Transverse colon (tissue), 4 donors: ENCODE data around the gene OLFM2. TPM values are rescaled to one million over a fixed set of nuclear protein-coding genes. Genes with fewer than 3 reads are reported as not detected.
"Not testable (repeated sequence)": the region's sequence is repeated elsewhere in the genome, so short reads cannot be mapped to it uniquely, and the experiment has no call there.

Experiments used
- DNase-seq: peaks from one replicate; pipeline ENCODE4 v3.0.0-alpha.2; 2019
- H3K27ac ChIP-seq, 4 donors: fragments of 200-600 bp; sonication (generic); 2 replicates each; pipeline ENCODE4 v1.5.1; 2016 to 2018; ENCODE audit warnings: inconsistent platforms in 4 of 4
- H3K27me3 ChIP-seq: fragments of 200-600 bp; sonication (generic); 2 replicates; pipeline ENCODE4 v1.5.1; 2017; ENCODE audit warnings: inconsistent platforms
- H3K36me3 ChIP-seq, 4 donors: fragments of 200-600 bp; sonication (generic); 2 replicates each; pipeline ENCODE4 v1.5.1; 2017 to 2019; ENCODE audit warnings: inconsistent platforms in 4 of 4
- H3K4me1 ChIP-seq, 4 donors: fragments of 200-600 bp; sonication (generic); 2 replicates each; pipeline ENCODE4 v1.5.1; 2017 to 2020; ENCODE audit warnings: inconsistent platforms in 4 of 4
- H3K4me3 ChIP-seq, 4 donors: fragments of 200-600 bp; sonication (generic); 1 replicate in 1 of 4; 2 replicates in 3 of 4; pipeline versions ENCODE4 v1.5.1 to v1.6.1; 2017 to 2019; ENCODE audit warnings: inconsistent platforms in 4 of 4
- H3K9me3 ChIP-seq, 2 donors: fragments of 200-600 bp; sonication (generic); 2 replicates each; pipeline ENCODE4 v1.5.1; 2017 to 2019; ENCODE audit warnings: inconsistent platforms in 2 of 2
- EP300 ChIP-seq: sonication (generic); formaldehyde crosslinking; IDR thresholded peaks from one replicate; pipeline ENCODE4 v1.6.1; 2017; ENCODE audit warnings: antibody characterized with exemption, low read depth
- POLR2A ChIP-seq: fragments of 450-650 bp; IDR thresholded peaks from one replicate; pipeline ENCODE4 v1.6.1; 2016; ENCODE audit warnings: antibody characterized with exemption, mild to moderate bottlenecking, moderate library complexity
- POLR2AphosphoS5 ChIP-seq, 3 donors: sonication (generic); formaldehyde crosslinking; IDR thresholded peaks; one replicate each; pipeline ENCODE4 v1.6.1; 2016; ENCODE audit warnings: antibody characterized with exemption in 3 of 3
- WGBS, 2 donors: methylation state at CpG; one replicate each; pipeline ENCODE4 v1.1.5; 2018; ENCODE audit warnings: low coverage in 1 of 2; 5-methylcytosine and 5-hydroxymethylcytosine counted together
- in situ Hi-C, 4 donors: fragments of 200-750 bp; cut with MboI; loops; one replicate each; pipeline versions ENCODE4 v1.15.0 to v1.15.1; 2017; ENCODE audit warnings: low sequenced_read_pairs in 3 of 4, low pct_ligation_motif_present in 1 of 4, low pct_unique_long_range_greater_than_20kb in 1 of 4
- intact Hi-C: fragments of 100-400 bp; cut with DNase I; formaldehyde crosslinking; loops from one replicate; pipeline ENCODE4 v1.15.1; 2023; ENCODE audit warnings: low total_unique reads
- total RNA-seq, 4 donors: library from RNA; depleted of rRNA; stranded (reverse); fragments of >200 nt; gene quantifications; one replicate each; pipeline ENCODE4 v1.1.0, GENCODE V29; 2016
- TF ChIP-seq, protein P1 (sequence below), 5 experiments: fragments of 200-600 bp in 3 of 5; fragments of 450-650 bp in 2 of 5; sonication (generic) in 3 of 5; IDR thresholded peaks; 1 replicate in 2 of 5; 2 replicates in 3 of 5; pipeline ENCODE4 v1.5.1; 2016 to 2017; ENCODE audit warnings: antibody characterized with exemption in 5 of 5, inconsistent platforms in 3 of 5, mild to moderate bottlenecking in 2 of 5, moderate library complexity in 1 of 5

Gene OLFM2
- total RNA-seq, 4 donors from 2014 or later: 2.0 to 2.7 TPM; not detected in 2

DNA sequence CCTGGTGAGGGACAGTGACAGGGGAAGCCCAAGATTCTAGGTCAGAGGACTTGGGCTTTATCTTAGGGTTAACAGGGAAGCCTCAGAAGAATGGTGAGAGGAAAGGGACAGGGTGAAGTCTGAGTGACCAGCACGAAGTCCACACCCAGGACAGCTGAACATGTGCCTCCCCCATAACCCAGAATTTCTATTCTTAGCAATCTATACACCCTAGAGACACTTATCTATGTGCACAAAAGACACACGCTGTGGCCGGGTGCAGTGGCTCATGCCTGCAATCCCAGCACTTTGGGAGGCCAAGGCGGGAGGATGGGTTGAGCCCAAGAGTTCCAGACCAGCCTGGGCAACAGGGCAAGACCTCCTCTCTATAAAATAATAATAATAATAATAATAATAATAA, 11.1 kb upstream of the OLFM2 start:
- WGBS, 2 donors: 69% methylated on average over 4 of the region's 4 CpGs; no CpG with 5 or more reads in 1 of the 2 donors
- Histone ChIP-seq H3K9me3 (no peaks in the 10 kb centered on the region), H3K4me3 (no peak overlapping the region), H3K27me3 (no peaks in the 10 kb centered on the region), H3K4me1 (peaks cover 0 to 14% (median 0%) of the 10 kb centered on the region in 4 donors), H3K36me3 (no peaks in the 10 kb centered on the region), H3K27ac (no peak overlapping the region)
- in situ Hi-C loops (loop anchor here in 3 of 4 donors (25.0 kb wide), 1 partner anchor 440 kb away; the partner anchor contains the start of gene TYK2 (in 3 of the 3)), intact Hi-C loops (no loop called here)
- DNase-seq: no peak
- TF ChIP-seq POLR2A (no peak), EP300 (no peak), POLR2AphosphoS5 (IDR thresholded peaks at IDR 0.05) (no peak)
- TF ChIP-seq, protein P1, sequence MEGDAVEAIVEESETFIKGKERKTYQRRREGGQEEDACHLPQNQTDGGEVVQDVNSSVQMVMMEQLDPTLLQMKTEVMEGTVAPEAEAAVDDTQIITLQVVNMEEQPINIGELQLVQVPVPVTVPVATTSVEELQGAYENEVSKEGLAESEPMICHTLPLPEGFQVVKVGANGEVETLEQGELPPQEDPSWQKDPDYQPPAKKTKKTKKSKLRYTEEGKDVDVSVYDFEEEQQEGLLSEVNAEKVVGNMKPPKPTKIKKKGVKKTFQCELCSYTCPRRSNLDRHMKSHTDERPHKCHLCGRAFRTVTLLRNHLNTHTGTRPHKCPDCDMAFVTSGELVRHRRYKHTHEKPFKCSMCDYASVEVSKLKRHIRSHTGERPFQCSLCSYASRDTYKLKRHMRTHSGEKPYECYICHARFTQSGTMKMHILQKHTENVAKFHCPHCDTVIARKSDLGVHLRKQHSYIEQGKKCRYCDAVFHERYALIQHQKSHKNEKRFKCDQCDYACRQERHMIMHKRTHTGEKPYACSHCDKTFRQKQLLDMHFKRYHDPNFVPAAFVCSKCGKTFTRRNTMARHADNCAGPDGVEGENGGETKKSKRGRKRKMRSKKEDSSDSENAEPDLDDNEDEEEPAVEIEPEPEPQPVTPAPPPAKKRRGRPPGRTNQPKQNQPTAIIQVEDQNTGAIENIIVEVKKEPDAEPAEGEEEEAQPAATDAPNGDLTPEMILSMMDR (IDR thresholded peaks at IDR 0.05): no peak

DNA sequence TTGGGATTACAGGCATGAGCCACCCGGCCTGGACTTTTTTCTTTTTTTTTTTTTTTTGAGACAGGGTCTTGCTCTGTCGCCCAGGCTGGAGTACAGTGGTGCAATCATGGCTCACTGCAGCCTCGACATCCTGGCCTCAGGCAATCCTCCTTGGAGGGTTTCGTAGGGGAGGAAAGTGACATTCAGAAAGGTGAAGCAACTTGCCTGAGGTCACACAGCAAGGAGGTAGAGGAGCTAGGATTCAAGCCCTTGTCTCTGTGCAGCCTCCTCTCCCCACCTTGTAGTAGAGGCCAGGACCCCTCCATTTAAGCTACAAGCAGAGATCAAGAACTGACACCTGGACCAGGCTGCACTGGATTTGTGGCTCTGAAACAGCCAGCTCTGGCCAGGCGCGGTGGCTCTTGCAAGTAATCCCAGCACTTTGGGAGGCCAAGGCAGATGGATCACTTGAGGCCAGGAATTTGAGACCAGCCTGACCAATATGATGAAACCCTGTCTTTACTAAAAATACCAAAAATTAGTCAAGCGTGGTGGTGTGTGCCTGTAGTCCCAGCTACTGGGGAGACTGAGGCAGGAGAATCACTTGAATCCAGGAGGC, 10.3 kb upstream of the OLFM2 start:
- H3K4me3 ChIP-seq, intact Hi-C loops, H3K27ac ChIP-seq, H3K36me3 ChIP-seq, DNase-seq, H3K9me3 ChIP-seq, H3K27me3 ChIP-seq: not testable (repeated sequence)
- H3K4me1 ChIP-seq: peaks cover 0 to 14% (median 0%) of the 10 kb centered on the region in 4 donors
- in situ Hi-C loops: loop anchor here in 3 of 4 donors (25.0 kb wide), 1 partner anchor 441 kb away; the partner anchor contains the start of gene TYK2 (in 3 of the 3)
- WGBS, 2 donors: 73% methylated on average over 7 of the region's 7 CpGs; no CpG with 5 or more reads in 1 of the 2 donors

DNA sequence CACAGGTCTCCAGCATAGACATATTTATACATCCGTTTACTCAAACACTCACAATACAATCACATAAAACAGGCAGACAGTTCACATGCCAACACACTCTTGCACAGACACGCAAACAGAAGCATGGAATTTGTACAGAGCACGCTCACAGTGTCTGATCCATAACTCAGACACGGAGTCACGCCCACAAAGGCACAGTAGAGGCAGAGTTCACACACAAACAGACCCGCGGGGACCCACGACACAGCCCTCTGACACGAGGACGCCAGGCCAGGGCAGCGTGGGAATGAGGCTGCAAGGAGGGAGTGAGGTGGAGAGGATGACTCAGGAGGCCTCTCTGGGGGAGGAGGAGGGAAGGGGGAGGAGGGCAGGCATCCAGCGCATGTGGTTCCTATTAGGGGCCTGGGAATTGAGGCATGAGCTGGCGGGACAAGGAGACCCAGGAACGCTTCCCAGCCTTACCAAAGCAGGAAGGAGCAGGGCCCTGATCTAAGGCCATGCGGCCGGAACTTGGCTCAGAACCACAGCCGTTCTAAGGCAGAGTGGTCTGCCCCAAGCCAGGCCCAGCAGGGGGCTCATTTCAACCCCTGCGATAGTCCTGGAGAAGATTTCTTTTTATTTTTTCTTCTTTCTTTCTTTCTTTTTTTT, 9.1 kb upstream of the OLFM2 start:
- Histone ChIP-seq H3K4me1 (peaks cover 0 to 14% (median 0%) of the 10 kb centered on the region in 4 donors), H3K4me3 (no peak overlapping the region), H3K27ac (peak overlapping the region; percentile 39 to 81 (median 68)), H3K9me3 (peaks cover 0 to 6% of the 10 kb centered on the region in 2 donors), H3K36me3 (no peaks in the 10 kb centered on the region), H3K27me3 (no peaks in the 10 kb centered on the region)
- DNase-seq: peak; percentile 73
- WGBS, 2 donors: 12 to 41% methylated on average over 5 to 18 of the region's 18 CpGs
- in situ Hi-C loops: loop anchor here in 3 of 4 donors (25.0 kb wide), 1 partner anchor 442 kb away; the partner anchor contains the start of gene TYK2 (in 3 of the 3)
- intact Hi-C loops: no loop called here
- TF ChIP-seq POLR2A: no peak
- TF ChIP-seq, protein P1 (IDR thresholded peaks at IDR 0.05): no peak
- no peak for TF ChIP-seq EP300
- peak; percentile 4 to 22 (median 5) for TF ChIP-seq POLR2AphosphoS5 (IDR thresholded peaks at IDR 0.05)

DNA sequence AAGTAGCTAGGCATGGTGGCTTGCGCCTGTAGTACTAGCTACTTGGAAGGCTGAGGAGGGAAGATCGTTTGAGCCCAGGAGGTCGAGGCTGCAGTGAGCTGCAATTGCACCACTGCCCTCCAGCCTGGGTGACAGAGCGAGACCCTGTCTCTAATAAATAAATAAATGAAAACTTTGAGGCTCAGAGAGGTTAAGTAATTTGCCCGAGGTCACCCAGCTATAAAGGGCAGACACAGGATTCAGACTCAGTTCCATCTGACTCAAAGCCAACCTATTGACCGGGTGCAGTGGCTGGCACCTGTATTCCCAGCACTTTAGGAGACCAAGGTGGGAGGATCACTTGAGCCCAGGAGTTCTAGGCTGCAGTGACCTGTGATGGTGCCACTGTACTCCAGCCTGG, 7.4 kb upstream of the OLFM2 start:
- Histone ChIP-seq H3K27me3 (no peaks in the 10 kb centered on the region), H3K27ac (no peak overlapping the region), H3K36me3 (no peaks in the 10 kb centered on the region), H3K4me3 (no peak overlapping the region), H3K4me1 (peaks cover 0 to 14% (median 0%) of the 10 kb centered on the region in 4 donors), H3K9me3 (peaks cover 0 to 6% of the 10 kb centered on the region in 2 donors)
- in situ Hi-C loops: loop anchor here in 3 of 4 donors (25.0 kb wide), 1 partner anchor 444 kb away; the partner anchor contains the start of gene TYK2 (in 3 of the 3)
- no peak for DNase-seq
- TF ChIP-seq, protein P1 (IDR thresholded peaks at IDR 0.05): no peak
- TF ChIP-seq POLR2A (no peak), EP300 (no peak), POLR2AphosphoS5 (IDR thresholded peaks at IDR 0.05) (no peak)
- intact Hi-C loops: no loop called here
- WGBS, 2 donors: 76% methylated on average over 6 of the region's 6 CpGs; no CpG with 5 or more reads in 1 of the 2 donors
